Fibroblast of skin of left biceps (primary cell): ENCODE data around the gene MYOZ3.

ENCODE experiments used
- DNase-seq, 2 experiments: peaks; one replicate each; pipeline ENCODE4 v3.0.0-alpha.2; 2013; ENCODE audit warnings: low read depth in 2 of 2

Gene MYOZ3

GRCh38 chr5:150627731-150628545, 33.1 kb upstream of the MYOZ3 start:
- no peak for DNase-seq

- no peak for DNase-seq
Measured at GRCh38 chr5:150628936-150629485, 32.0 kb upstream of the MYOZ3 start.

DNA sequence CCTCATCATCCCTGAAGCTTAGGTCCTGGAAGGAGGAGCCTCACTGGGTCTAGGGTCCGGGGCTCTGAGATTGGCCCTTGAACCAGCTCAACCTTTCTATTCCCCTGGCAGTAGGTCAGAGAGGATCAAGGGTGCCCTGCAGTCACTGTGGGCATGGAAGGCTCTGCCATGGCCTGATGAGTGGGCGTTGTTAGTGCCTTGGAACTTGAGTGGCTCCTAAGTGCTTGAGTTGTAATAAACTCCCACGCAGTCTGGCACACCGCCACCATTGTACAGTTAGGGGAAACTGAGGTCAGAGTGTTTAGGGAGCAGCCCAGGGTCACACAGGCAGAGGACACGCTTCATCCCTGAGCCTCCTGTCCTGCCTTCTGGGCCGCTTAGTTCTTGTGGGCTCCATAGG, 31.0 kb upstream of the MYOZ3 start:
- no peak for DNase-seq

- DNase-seq, result no peak
Measured at GRCh38 chr5:150630461-150631325, 30.4 kb upstream of the MYOZ3 start.

DNA sequence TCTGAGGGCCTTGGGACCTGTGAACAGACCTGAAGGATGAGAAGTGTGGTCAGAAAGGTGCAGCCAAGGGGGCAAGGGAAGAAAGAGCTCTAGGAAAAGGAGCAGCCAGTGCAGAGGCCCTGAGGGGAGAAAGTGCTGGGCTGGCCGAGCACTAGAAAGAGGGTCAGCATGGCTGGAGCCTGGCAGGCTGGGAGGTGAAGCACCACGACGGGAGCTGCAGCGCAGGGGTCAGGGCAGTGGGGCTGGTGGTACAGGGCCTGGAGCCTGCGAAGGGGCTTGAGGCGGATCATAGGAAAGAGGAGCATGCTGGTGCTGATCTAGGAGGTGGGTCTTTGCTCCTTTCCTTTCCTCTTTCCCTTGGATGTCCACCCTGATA, 29.7 kb upstream of the MYOZ3 start:
- DNase-seq, result no peak

DNA sequence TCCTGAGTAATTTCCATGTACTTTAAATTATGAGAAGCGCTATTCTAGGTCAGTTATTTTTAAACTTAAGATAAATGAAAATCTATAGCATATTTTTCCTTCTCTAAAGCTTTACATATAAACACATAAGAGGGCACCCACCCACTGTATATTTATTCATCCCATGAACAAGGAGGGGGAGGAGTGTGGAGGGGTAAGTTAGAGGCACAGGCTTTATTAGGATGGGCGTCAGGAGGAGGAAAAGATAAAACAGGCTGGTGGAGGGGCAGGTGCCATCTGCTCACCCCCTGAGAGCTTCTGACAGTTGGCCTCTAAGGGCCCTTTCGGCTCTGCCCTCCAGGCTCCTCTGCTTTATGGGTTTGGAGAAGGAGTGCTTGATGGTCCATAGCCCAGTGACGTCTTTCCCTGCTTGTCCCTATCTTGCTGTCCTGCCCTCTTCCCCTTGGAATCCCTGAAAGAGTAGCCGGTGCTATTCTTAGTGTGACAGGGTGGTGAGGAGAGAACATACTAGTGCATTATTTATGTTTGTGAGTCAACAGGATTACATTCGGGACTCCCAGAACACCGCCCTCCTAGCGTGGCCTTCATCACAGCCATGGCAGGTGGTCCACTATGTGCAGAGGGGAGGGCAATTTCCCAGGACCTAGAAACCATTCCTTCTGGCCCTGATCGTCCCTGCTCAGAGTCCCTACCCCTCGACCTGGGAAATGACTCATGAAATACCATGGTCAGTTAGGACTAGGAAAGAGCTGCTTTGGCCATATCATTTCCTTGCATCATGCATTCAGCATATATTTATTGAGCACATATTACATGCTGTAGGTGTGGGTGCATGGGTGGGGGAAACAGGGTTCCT, 28.5 kb upstream of the MYOZ3 start:
- no peak for DNase-seq

GRCh38 chr5:150633429-150633828, 27.6 kb upstream of the MYOZ3 start:
- DNase-seq, result no peak

GRCh38 chr5:150636391-150637244, 24.4 kb upstream of the MYOZ3 start:
- no peak for DNase-seq

- peak in 1 of 2 experiments; percentile 58 for DNase-seq
Measured at GRCh38 chr5:150637245-150638052, 23.6 kb upstream of the MYOZ3 start.

- no peak for DNase-seq
Measured at GRCh38 chr5:150638053-150638444, 23.0 kb upstream of the MYOZ3 start.

DNA sequence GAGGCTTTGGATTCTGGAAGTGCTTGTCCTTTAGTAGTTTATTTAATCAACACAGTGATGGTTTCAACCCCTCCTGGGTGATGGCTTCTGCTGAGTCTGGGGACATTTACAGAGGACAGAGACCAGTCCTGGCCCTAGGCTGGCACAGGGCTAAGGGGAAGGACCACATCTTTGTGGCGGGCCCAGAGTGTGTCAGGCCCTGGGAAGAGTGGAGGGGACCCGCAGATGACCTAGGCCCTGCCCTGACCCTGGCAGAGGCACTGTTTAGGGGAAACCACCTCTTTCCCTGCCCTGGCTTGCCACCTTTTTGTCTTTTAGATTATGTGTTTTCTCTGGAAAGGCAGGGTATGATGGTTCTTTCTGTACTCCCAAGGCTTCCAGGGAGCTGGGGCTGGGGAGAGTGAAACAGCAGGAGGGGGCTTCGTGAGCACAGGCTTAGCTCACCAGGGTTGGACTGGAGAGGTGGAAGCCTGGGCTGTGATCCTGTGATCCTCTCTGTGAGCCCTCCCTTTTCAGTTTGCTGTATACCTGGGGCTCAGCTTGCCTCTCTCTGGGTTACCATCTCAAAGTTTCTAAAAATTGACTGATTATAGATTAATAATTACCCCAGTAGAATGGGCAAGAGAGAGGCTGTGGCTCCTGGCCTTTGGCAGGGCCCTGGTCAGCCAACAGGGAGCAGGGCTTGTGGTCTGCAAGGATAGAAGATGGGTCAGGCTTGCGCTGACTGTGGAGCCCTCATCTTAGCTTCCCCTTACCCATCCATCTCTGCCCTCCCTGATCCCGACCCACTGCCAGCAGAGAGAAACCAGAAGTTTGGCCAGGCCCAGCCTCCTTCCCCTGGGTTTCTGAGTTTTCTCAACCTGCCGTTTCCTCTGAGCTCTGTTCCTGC, 22.3 kb upstream of the MYOZ3 start:
- no peak for DNase-seq

GRCh38 chr5:150639377-150639692, 21.7 kb upstream of the MYOZ3 start:
- DNase-seq, result no peak

DNA sequence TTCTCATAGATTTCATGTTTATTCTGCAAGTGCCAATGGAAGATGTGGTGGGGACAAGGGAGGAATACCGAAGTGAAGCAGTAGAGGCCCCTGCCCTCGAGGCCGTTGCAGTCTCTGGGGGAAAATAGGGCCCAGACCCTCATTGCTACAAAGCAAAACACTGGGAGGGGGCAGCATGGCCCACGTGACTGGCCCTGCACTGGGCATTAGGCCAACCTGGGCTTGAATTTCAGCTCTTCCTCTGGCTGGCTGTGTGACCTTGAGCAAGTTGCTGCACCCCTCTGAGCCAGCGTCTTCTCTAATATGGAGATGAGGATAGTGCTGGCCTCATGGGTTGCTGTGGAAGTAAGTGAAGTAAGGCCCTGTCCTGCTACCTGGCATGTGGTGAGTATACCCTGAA, 21.3 kb upstream of the MYOZ3 start:
- no peak for DNase-seq

DNA sequence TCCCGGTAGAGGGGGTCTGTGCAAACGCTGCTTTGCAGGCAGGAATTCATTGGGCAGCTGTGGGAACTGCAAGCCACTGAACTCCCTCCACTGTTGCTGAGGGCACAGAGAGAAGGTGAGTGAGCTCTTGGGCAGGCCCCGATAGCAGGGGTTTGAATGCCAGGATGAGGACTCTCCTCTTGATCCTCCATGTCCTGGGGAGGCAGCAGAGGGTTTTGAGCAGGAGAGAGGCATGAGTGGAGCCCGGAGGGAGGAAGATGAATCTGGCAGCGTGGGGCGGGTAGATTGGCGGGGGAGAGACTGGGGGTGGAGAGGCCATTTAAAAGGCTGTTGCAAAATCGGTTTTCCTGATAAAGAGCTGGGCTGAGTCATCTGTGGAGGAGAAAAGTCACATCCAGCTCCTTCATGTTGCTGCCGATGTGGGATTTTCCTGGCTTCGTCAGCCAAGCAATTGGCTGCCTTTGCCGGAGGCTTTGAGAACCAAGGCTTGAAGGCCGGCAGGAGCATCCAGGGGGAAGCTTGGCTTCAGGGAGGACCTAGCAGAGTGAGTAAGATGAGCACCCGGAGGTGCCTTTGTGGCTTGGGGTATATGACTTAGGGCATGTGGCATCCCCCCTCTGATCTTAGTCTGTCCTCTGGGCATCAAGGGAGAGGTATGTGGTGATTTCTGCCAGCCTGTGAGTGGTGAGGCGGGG, 20.6 kb upstream of the MYOZ3 start, which contains the start of gene SYNPO:
TSS of gene SYNPO (plus strand) at position 350 of the 695 bp plus-strand sequence. CDS start 7,616 bp downstream, outside the sequence.
- DNase-seq, result peak; percentile 80 to 83

DNA sequence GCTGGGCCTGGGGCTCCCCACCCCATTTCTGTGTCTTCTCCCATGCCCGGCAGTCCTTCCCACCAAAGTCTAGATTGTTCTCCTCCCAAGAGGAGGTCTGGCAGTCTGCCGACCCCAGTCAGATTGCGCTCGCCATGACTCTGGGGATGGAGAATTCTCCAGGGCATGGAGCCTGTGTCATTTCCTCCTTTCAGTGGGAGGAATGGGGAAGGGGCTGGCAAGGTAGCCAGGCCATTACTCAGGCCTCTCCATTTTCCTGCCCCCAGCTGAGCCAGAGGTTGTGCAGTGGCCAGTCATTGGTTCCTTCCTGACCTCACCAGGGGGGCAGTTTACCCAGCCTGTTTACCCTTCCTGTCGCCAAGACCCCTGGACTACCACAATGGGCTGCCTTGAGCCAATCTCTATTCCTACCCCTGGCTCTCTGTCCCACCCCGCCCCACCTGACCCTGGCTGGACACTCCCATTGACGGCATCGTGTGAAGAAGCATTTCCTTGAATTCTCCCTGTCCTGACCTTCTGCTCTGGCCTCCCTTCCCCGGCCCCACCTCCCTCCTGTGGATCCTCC, 20.0 kb upstream of the MYOZ3 start:
- no peak for DNase-seq

DNA sequence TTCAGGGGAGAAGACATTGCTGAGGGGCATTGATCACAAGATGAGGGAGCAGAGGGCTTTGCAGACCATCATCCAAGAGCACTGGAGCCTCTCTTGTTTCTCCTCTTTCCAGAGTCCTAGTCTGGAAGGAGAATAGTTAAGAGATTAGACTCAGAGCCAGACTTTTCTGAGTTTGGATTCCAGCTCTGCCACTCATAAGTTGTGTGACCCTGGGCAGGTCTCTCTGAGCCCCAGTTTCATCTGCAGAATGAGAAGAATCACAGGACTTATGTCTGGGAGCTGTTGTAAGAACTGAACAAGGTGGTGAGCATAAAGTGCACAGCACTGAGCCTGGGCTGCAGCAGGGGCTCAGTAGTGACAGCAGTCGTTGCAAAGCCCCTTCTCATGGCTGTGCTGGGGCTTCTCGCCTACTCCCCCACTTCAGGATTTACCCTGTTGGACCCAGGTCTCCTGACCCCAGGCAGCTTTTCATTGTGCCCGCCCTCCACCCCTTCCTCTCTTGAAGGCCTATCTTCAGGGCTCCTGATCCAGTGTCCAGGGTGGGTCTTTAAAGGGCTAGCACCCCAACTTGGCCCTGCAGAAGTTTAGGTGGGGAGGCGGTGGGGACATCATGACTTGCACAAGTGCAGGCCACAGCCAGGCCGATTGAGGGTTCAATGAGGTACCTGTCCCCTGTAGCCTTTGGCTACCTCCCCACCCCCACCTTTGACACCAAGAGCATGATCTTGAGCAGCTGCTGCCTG, 19.1 kb upstream of the MYOZ3 start:
- DNase-seq, result no peak

- peak in 1 of 2 experiments; percentile 66 for DNase-seq
Measured at GRCh38 chr5:150642567-150642927, 18.5 kb upstream of the MYOZ3 start.
